GM21367 (cell line): ENCODE results near the gene GJA3.
A peak's percentile ranks its signal among the peaks of the same experiment; 100 is the strongest.

ENCODE experiments used
- ATAC-seq: cut with Tn5 transposase; IDR thresholded peaks from one replicate; pipeline ENCODE4 v1.9.1; 2021; ENCODE audit not compliant: unreplicated experiment

The GJA3 gene

GRCh38 chr13:20129076-20129475, 31.8 kb downstream of the GJA3 start:
- no peak for ATAC-seq

GRCh38 chr13:20128459-20128931, 32.4 kb downstream of the GJA3 start:
- ATAC-seq = no peak

- peak; percentile 66 for ATAC-seq
Observed at GRCh38 chr13:20127562-20128458, 33.0 kb downstream of the GJA3 start.

GRCh38 chr13:20127262-20127561, 33.6 kb downstream of the GJA3 start:
- no peak for ATAC-seq

- no peak for ATAC-seq
Observed at GRCh38 chr13:20126541-20127261, 34.2 kb downstream of the GJA3 start.

GRCh38 chr13:20125783-20126165, 35.1 kb downstream of the GJA3 start:
- no peak for ATAC-seq

- no peak for ATAC-seq
Observed at GRCh38 chr13:20125129-20125782, 35.6 kb downstream of the GJA3 start.

GRCh38 chr13:20124303-20124702, 36.5 kb downstream of the GJA3 start:
- no peak for ATAC-seq

GRCh38 chr13:20121159-20121525, 39.7 kb downstream of the GJA3 start:
- no peak for ATAC-seq

- ATAC-seq = no peak
Observed at GRCh38 chr13:20119960-20120359, 40.9 kb downstream of the GJA3 start.

GRCh38 chr13:20118268-20119140, 42.3 kb downstream of the GJA3 start:
- ATAC-seq = no peak

GRCh38 chr13:20116213-20116612, 44.6 kb downstream of the GJA3 start:
- ATAC-seq = no peak

GRCh38 chr13:20114066-20114610, 46.7 kb downstream of the GJA3 start:
- no peak for ATAC-seq

GRCh38 chr13:20109037-20109436, 51.8 kb downstream of the GJA3 start:
- no peak for ATAC-seq

- ATAC-seq = no peak
Observed at GRCh38 chr13:20106742-20107141, 54.1 kb downstream of the GJA3 start.

GRCh38 chr13:20105161-20105689, 55.6 kb downstream of the GJA3 start:
- no peak for ATAC-seq

- ATAC-seq = no peak
Observed at GRCh38 chr13:20102525-20103180, 58.2 kb downstream of the GJA3 start.

GRCh38 chr13:20101467-20102316, 59.2 kb downstream of the GJA3 start:
- ATAC-seq = no peak

- no peak for ATAC-seq
Observed at GRCh38 chr13:20099319-20099718, 61.5 kb downstream of the GJA3 start.
